GM23248 (cell line): ENCODE measurements around the gene SPTB. TPM values are rescaled to one million over a fixed set of nuclear protein-coding genes. Genes with fewer than 3 reads are reported as not detected.

Experiments used
- DNase-seq: peaks from one replicate; pipeline ENCODE4 v3.0.0-alpha.2; 2015
- H2AFZ ChIP-seq: fragments of 200-600 bp; sonication (generic); 2 replicates; pipeline ENCODE4 v1.6.1; 2016; ENCODE audit warnings: antibody characterized with exemption
- H3F3A ChIP-seq: fragments of 200-600 bp; sonication (generic); 2 replicates; pipeline ENCODE4 v1.6.1; 2016; ENCODE audit warnings: mild to moderate bottlenecking, antibody characterized with exemption, mixed run types; ENCODE audit not compliant: insufficient read depth
- H3K27ac ChIP-seq: fragments of 200-600 bp; sonication (generic); 2 replicates; pipeline ENCODE4 v1.5.1; 2016; ENCODE audit warnings: mild to moderate bottlenecking
- H3K27me3 ChIP-seq: fragments of 200-600 bp; sonication (generic); replicated peaks from 2 replicates; pipeline ENCODE4 v1.6.1; 2016; ENCODE audit warnings: mild to moderate bottlenecking; ENCODE audit not compliant: insufficient read depth
- H3K36me3 ChIP-seq: fragments of 200-600 bp; sonication (generic); 2 replicates; pipeline ENCODE4 v1.6.1; 2016; ENCODE audit warnings: low read depth, mild to moderate bottlenecking
- H3K4me1 ChIP-seq: fragments of 200-600 bp; sonication (generic); 2 replicates; pipeline ENCODE4 v1.6.1; 2016; ENCODE audit warnings: mild to moderate bottlenecking; ENCODE audit not compliant: insufficient read depth
- H3K4me2 ChIP-seq: fragments of 200-600 bp; sonication (generic); one replicate; pipeline ENCODE4 v1.6.1; 2016; ENCODE audit warnings: mild to moderate bottlenecking; ENCODE audit not compliant: unreplicated experiment
- H3K4me3 ChIP-seq: fragments of 200-600 bp; sonication (generic); 2 replicates; pipeline ENCODE4 v1.5.1; 2016; ENCODE audit warnings: mild to moderate bottlenecking
- H3K79me2 ChIP-seq: fragments of 200-600 bp; sonication (generic); 2 replicates; pipeline ENCODE4 v1.6.1; 2016; ENCODE audit warnings: mild to moderate bottlenecking; ENCODE audit not compliant: insufficient read depth
- H3K9ac ChIP-seq: fragments of 200-600 bp; sonication (generic); 2 replicates; pipeline ENCODE4 v1.6.1; 2016; ENCODE audit warnings: mild to moderate bottlenecking
- H3K9me2 ChIP-seq: fragments of 200-600 bp; sonication (generic); 2 replicates; pipeline ENCODE4 v1.6.1; 2016; ENCODE audit warnings: mixed run types, mild to moderate bottlenecking, moderate library complexity; ENCODE audit not compliant: insufficient read depth
- H3K9me3 ChIP-seq: fragments of 200-600 bp; sonication (generic); one replicate; pipeline ENCODE4 v1.6.1; 2017; ENCODE audit warnings: low read depth
- H4K20me1 ChIP-seq: fragments of 200-600 bp; sonication (generic); 2 replicates; pipeline ENCODE4 v1.6.0; 2016; ENCODE audit not compliant: insufficient read depth
- EZH2 ChIP-seq: fragments of 200-600 bp; sonication (generic); IDR thresholded peaks from 2 replicates; pipeline ENCODE4 v1.6.1; 2018; ENCODE audit warnings: antibody characterized with exemption, mild to moderate bottlenecking; ENCODE audit not compliant: insufficient read depth, poor library complexity, severe bottlenecking
- EZH2phosphoT487 ChIP-seq: fragments of 200-600 bp; sonication (generic); IDR thresholded peaks from 2 replicates; pipeline ENCODE4 v1.6.1; 2018; ENCODE audit warnings: antibody characterized with exemption, moderate library complexity, mild to moderate bottlenecking, low read depth; ENCODE audit not compliant: insufficient read depth
- WGBS, 2 experiments: methylation state at CpG; one replicate each; pipeline ENCODE4 v1.1.6; 2015 to 2017; ENCODE audit warnings: low lambda C conversion rate in 2 of 2, low coverage in 1 of 2; ENCODE audit errors: missing lambda C conversion rate in 2 of 2; 5-methylcytosine and 5-hydroxymethylcytosine counted together
- in situ Hi-C: fragments of 300-500 bp; cut with MboI; formaldehyde crosslinking; loops from 2 replicates; pipeline ENCODE4 v1.15.0; 2020
- polyA plus RNA-seq: library from polyadenylated mRNA; unstranded; fragments of >200 nt; fragmentation: Nextera tagmentation; extraction: Ambion mirVana; gene quantifications from 2 replicates; pipeline ENCODE4 v1.2.1, GENCODE V29; 2016
- total RNA-seq: library from RNA; depleted of rRNA; stranded (reverse); fragments of >200 nt; shearing (Covaris generic); gene quantifications from 2 replicates; pipeline ENCODE4 v1.2.3, GENCODE V29; 2014

Gene SPTB
- total and polyA plus RNA-seq, 2 experiments from 2014 or later, result 0.06 to 0.11 TPM

- Histone ChIP-seq H3F3A (no peaks in the 10 kb centered on the region), H3K9ac (no peak overlapping the region), H3K4me2 (no peak overlapping the region), H3K9me3 (no peaks in the 10 kb centered on the region), H3K36me3 (no peaks in the 10 kb centered on the region), H3K4me1 (no peaks in the 10 kb centered on the region), H3K27ac (no peak overlapping the region), H3K27me3 (no peaks in the 10 kb centered on the region), H3K4me3 (no peak overlapping the region), H3K9me2 (no peaks in the 10 kb centered on the region), H2AFZ (no peak overlapping the region), H3K79me2 (no peaks in the 10 kb centered on the region), H4K20me1 (no peaks in the 10 kb centered on the region)
- WGBS, 2 experiments, result 62 to 66% methylated on average over 6 of the region's 6 CpGs
- TF ChIP-seq EZH2phosphoT487 (no peak), EZH2 (no peak)
- DNase-seq, result no peak
- in situ Hi-C loops, result no loop called here
Measured at GRCh38 chr14:64734990-64735389, 144.7 kb downstream of the SPTB start.

- TF ChIP-seq EZH2 (no peak), EZH2phosphoT487 (no peak)
- WGBS, 2 experiments, result 96 to 97% methylated on average over 1 of the region's 1 CpG
- Histone ChIP-seq H3K27ac (no peak overlapping the region), H3K4me3 (no peak overlapping the region), H2AFZ (no peak overlapping the region), H4K20me1 (no peaks in the 10 kb centered on the region), H3K79me2 (no peaks in the 10 kb centered on the region), H3K9me3 (no peaks in the 10 kb centered on the region), H3K9ac (no peak overlapping the region), H3F3A (no peaks in the 10 kb centered on the region), H3K9me2 (no peaks in the 10 kb centered on the region), H3K36me3 (no peaks in the 10 kb centered on the region), H3K4me2 (no peak overlapping the region), H3K4me1 (no peaks in the 10 kb centered on the region), H3K27me3 (no peaks in the 10 kb centered on the region)
- DNase-seq, result no peak
- in situ Hi-C loops, result no loop called here
Measured at GRCh38 chr14:64733899-64734298, 145.8 kb downstream of the SPTB start.

GRCh38 chr14:64733321-64733720, 146.4 kb downstream of the SPTB start:
- Histone ChIP-seq H2AFZ (no peak overlapping the region), H3K4me1 (no peaks in the 10 kb centered on the region), H3K4me2 (no peak overlapping the region), H3K79me2 (no peaks in the 10 kb centered on the region), H3K27ac (no peak overlapping the region), H3K9me2 (no peaks in the 10 kb centered on the region), H3K9ac (no peak overlapping the region), H3F3A (no peaks in the 10 kb centered on the region), H3K36me3 (no peaks in the 10 kb centered on the region), H3K27me3 (no peaks in the 10 kb centered on the region), H3K9me3 (no peaks in the 10 kb centered on the region), H3K4me3 (no peak overlapping the region), H4K20me1 (no peaks in the 10 kb centered on the region)
- WGBS, 2 experiments, result 87 to 88% methylated on average over 11 of the region's 11 CpGs
- no peak for DNase-seq
- in situ Hi-C loops, result no loop called here
- TF ChIP-seq EZH2 (no peak), EZH2phosphoT487 (no peak)

- no peaks in the 10 kb centered on the region for H3K9me3 ChIP-seq
- H3K27me3 ChIP-seq, result no peaks in the 10 kb centered on the region
- H3K9me2 ChIP-seq, result no peaks in the 10 kb centered on the region
- no peaks in the 10 kb centered on the region for H3K79me2 ChIP-seq
- in situ Hi-C loops, result no loop called here
- no peaks in the 10 kb centered on the region for H4K20me1 ChIP-seq
- no peaks in the 10 kb centered on the region for H3K4me1 ChIP-seq
- DNase-seq, result no peak
- no peak overlapping the region for H3K4me3 ChIP-seq
- TF ChIP-seq EZH2 (no peak), EZH2phosphoT487 (no peak)
- no peak overlapping the region for H3K27ac ChIP-seq
- 89 to 90% methylated on average over 14 of the region's 14 CpGs for WGBS, 2 experiments
- no peaks in the 10 kb centered on the region for H3K36me3 ChIP-seq
- H3K4me2 ChIP-seq, result no peak overlapping the region
- no peaks in the 10 kb centered on the region for H3F3A ChIP-seq
- no peak overlapping the region for H2AFZ ChIP-seq
- H3K9ac ChIP-seq, result no peak overlapping the region
Measured at GRCh38 chr14:64732536-64733120, 147.1 kb downstream of the SPTB start.

- no peak overlapping the region for H3K27ac ChIP-seq
- H3K4me1 ChIP-seq, result no peaks in the 10 kb centered on the region
- DNase-seq, result no peak
- H3K9ac ChIP-seq, result no peak overlapping the region
- no peaks in the 10 kb centered on the region for H3K9me3 ChIP-seq
- H3K4me2 ChIP-seq, result no peak overlapping the region
- whole genome bisulfite sequencing, 2 experiments, result 92 to 97% methylated on average over 4 of the region's 4 CpGs
- TF ChIP-seq EZH2phosphoT487 (no peak), EZH2 (no peak)
- H3K27me3 ChIP-seq, result no peaks in the 10 kb centered on the region
- no peaks in the 10 kb centered on the region for H3K79me2 ChIP-seq
- no peaks in the 10 kb centered on the region for H3F3A ChIP-seq
- no peaks in the 10 kb centered on the region for H3K36me3 ChIP-seq
- no peak overlapping the region for H3K4me3 ChIP-seq
- in situ Hi-C loops, result no loop called here
- H2AFZ ChIP-seq, result no peak overlapping the region
- H3K9me2 ChIP-seq, result no peaks in the 10 kb centered on the region
- no peaks in the 10 kb centered on the region for H4K20me1 ChIP-seq
Measured at GRCh38 chr14:64732066-64732465, 147.6 kb downstream of the SPTB start.
